GM12878 (cell line): ENCODE data around the gene PFKFB3. TPM values are rescaled to one million over a fixed set of nuclear protein-coding genes. Genes with fewer than 3 reads are reported as not detected.
A peak's percentile ranks its signal among the peaks of the same experiment; 100 is the strongest.

Experiments
- ATAC-seq: fragments of 200-7000 bp; cut with Tn5 transposase; 3 replicates; pipeline ENCODE4 v1.9.1; 2020; ENCODE audit warnings: mild to moderate bottlenecking, moderate library complexity
- BruUV-seq: library from RNA; stranded (reverse); fragments of 400-500 nt; replicated peaks from 2 replicates; lab custom pipeline; 2021; lab: Mats Ljungman, UMichigan
- CTCF ChIA-PET: fragments of 300-600 bp; sonication (Branson Sonifier 250); formaldehyde crosslinking; extraction: SDS; loops from one replicate; lab custom pipeline; 2021; ENCODE audit warnings: inconsistent platforms; lab: Yijun Ruan, JAX
- POLR2A ChIA-PET: fragments of 350-600 bp; formaldehyde crosslinking; extraction: SDS; loops from one replicate; lab custom pipeline; 2021; ENCODE audit warnings: inconsistent platforms; lab: Charles Lee
- RAD21 ChIA-PET: fragments of 300-600 bp; sonication (Branson Sonifier 250); formaldehyde crosslinking; loops from one replicate; lab custom pipeline; 2023; ENCODE audit warnings: antibody characterized with exemption; ENCODE audit not compliant: unreplicated experiment; lab: Charles Lee
- SMC1A ChIA-PET: fragments of 300-600 bp; sonication (Branson Sonifier 250); formaldehyde crosslinking; loops from one replicate; lab custom pipeline; 2023; ENCODE audit not compliant: unreplicated experiment, uncharacterized antibody; lab: Charles Lee
- DNase-seq: peaks from one replicate; pipeline ENCODE4 v3.0.0-alpha.2; 2011; ENCODE audit warnings: low read depth, low spot score
- FAIRE-seq: peaks from 3 replicates; lab custom pipeline; 2011; peaks lifted over from hg19 to GRCh38; lab: Jason Lieb, UNC
- H2AFZ ChIP-seq: 2 replicates; pipeline ENCODE4 v1.6.0; 2011; ENCODE audit warnings: low read depth, low read length, control low read depth; ENCODE audit not compliant: control insufficient read depth
- H3K27ac ChIP-seq: 2 replicates; pipeline ENCODE4 v1.5.1; 2011; ENCODE audit warnings: control low read depth; ENCODE audit not compliant: control insufficient read depth, insufficient read depth
- H3K27me3 ChIP-seq, 2 experiments: replicated peaks in 1 of 2; 2 replicates each; pipeline versions ENCODE4 v1.6.0 to v1.6.1; 2011; ENCODE audit warnings: low read length in 1 of 2; ENCODE audit not compliant: control insufficient read depth in 2 of 2, insufficient read depth in 2 of 2
- H3K36me3 ChIP-seq, 2 experiments: 2 replicates each; pipeline ENCODE4 v1.5.1; 2011; ENCODE audit warnings: low read length in 1 of 2; ENCODE audit not compliant: control insufficient read depth in 2 of 2, insufficient read depth in 2 of 2
- H3K4me1 ChIP-seq: 2 replicates; pipeline ENCODE4 v1.6.1; 2011; ENCODE audit warnings: mild to moderate bottlenecking, low read length, moderate library complexity, mixed read lengths; ENCODE audit not compliant: control insufficient read depth, insufficient read depth
- H3K4me2 ChIP-seq: 2 replicates; pipeline ENCODE4 v1.6.0; 2011; ENCODE audit warnings: control low read depth; ENCODE audit not compliant: control insufficient read depth, insufficient read depth
- H3K4me3 ChIP-seq: fragments of 200-600 bp; sonication (generic); 2 replicates; pipeline ENCODE4 v1.5.1; 2016
- H3K79me2 ChIP-seq: 2 replicates; pipeline ENCODE4 v1.6.0; 2011; ENCODE audit warnings: low read length; ENCODE audit not compliant: control insufficient read depth, insufficient read depth
- H3K9ac ChIP-seq: 2 replicates; pipeline ENCODE4 v1.8.0; 2011; ENCODE audit warnings: low read length, control low read depth, mixed read lengths; ENCODE audit not compliant: control insufficient read depth, insufficient read depth
- H3K9me3 ChIP-seq: replicated peaks from 3 replicates; pipeline ENCODE4 v1.5.1; 2011; ENCODE audit warnings: mild to moderate bottlenecking, low read length; ENCODE audit not compliant: control insufficient read depth, insufficient read depth
- H4K20me1 ChIP-seq: 2 replicates; pipeline ENCODE4 v1.6.0; 2011; ENCODE audit not compliant: control insufficient read depth, insufficient read depth
- BCL11A ChIP-seq: IDR thresholded peaks from 2 replicates; pipeline ENCODE4 v1.6.1; 2011; ENCODE audit warnings: low read depth, low read length
- CHD2 ChIP-seq: IDR thresholded peaks from 2 replicates; pipeline ENCODE4 v1.6.1; 2011; ENCODE audit warnings: low read depth, low read length, improper control_type of control experiment, borderline replicate concordance
- CHD4 ChIP-seq: fragments of 200-600 bp; sonication (generic); IDR thresholded peaks from 2 replicates; pipeline ENCODE4 v1.6.1; 2016; ENCODE audit warnings: mild to moderate bottlenecking
- CUX1 ChIP-seq: IDR thresholded peaks from 2 replicates; pipeline ENCODE4 v1.6.1; 2012; ENCODE audit warnings: improper control_type of control experiment, low read depth, low read length; ENCODE audit not compliant: insufficient replicate concordance
- EED ChIP-seq: sonication (generic); IDR thresholded peaks from 2 replicates; pipeline ENCODE4 v1.6.1; 2016; ENCODE audit warnings: antibody characterized with exemption, low read depth
- GATAD2B ChIP-seq: fragments of 450-650 bp; conservative IDR thresholded peaks from 2 replicates; pipeline ENCODE4 v1.6.1; 2017; ENCODE audit warnings: low read depth, mild to moderate bottlenecking, moderate library complexity
- IKZF1 ChIP-seq: fragments of 450-650 bp; conservative IDR thresholded peaks from 2 replicates; pipeline ENCODE4 v1.6.1; 2017; ENCODE audit warnings: antibody characterized with exemption, mild to moderate bottlenecking
- MXI1 ChIP-seq: fragments of 150-350 bp; IDR thresholded peaks from 2 replicates; pipeline ENCODE4 v1.6.1; 2011; ENCODE audit warnings: low read depth, mild to moderate bottlenecking, inconsistent platforms, low read length, improper control_type of control experiment
- MYC ChIP-seq: IDR thresholded peaks from 2 replicates; pipeline ENCODE4 v1.6.1; 2011; ENCODE audit warnings: mild to moderate bottlenecking, low read length, moderate library complexity, inconsistent platforms; ENCODE audit not compliant: insufficient read depth, insufficient replicate concordance, insufficient read length, severe bottlenecking
- NBN ChIP-seq: fragments of 450-650 bp; IDR thresholded peaks from 2 replicates; pipeline ENCODE4 v1.6.1; 2016
- NFYA ChIP-seq: IDR thresholded peaks from 2 replicates; pipeline ENCODE4 v1.6.1; 2011; ENCODE audit warnings: low read depth, mild to moderate bottlenecking, low read length, improper control_type of control experiment, borderline replicate concordance
- PKNOX1 ChIP-seq: fragments of 450-650 bp; IDR thresholded peaks from 2 replicates; pipeline ENCODE4 v1.6.1; 2016; ENCODE audit warnings: mild to moderate bottlenecking
- RB1 ChIP-seq: fragments of 450-650 bp; formaldehyde crosslinking; IDR thresholded peaks from 2 replicates; pipeline ENCODE4 v1.6.1; 2017; ENCODE audit warnings: mild to moderate bottlenecking, borderline replicate concordance
- SREBF1 ChIP-seq: IDR thresholded peaks from 2 replicates; pipeline ENCODE4 v1.6.1; 2012; ENCODE audit warnings: mild to moderate bottlenecking, low read length
- ZZZ3 ChIP-seq: IDR thresholded peaks from 2 replicates; pipeline ENCODE4 v1.6.1; 2011; ENCODE audit warnings: low read depth; ENCODE audit not compliant: control insufficient read depth, insufficient read length
- WGBS: methylation state at CpG from one replicate; pipeline ENCODE4 v1.1.6; 2016; ENCODE audit warnings: low lambda C conversion rate; ENCODE audit not compliant: insufficient replicate concordance, insufficient coverage; ENCODE audit errors: missing lambda C conversion rate; 5-methylcytosine and 5-hydroxymethylcytosine counted together
- in situ Hi-C: fragments of 300-500 bp; cut with MboI; formaldehyde crosslinking; loops from 9 replicates; pipeline ENCODE4 v1.14.3; 2018; ENCODE audit warnings: mixed read lengths
- intact Hi-C: fragments of 100-400 bp; cut with micrococcal nuclease; formaldehyde crosslinking; loops from one replicate; pipeline ENCODE4 v1.14.2; 2022; ENCODE audit not compliant: unreplicated experiment
- polyA plus RNA-seq, 11 experiments: library from polyadenylated mRNA; depleted of rRNA in 4 of 11; unstranded in 6 of 11; stranded (reverse) in 5 of 11; fragments of >200 nt; fragmentation: Nextera tagmentation in 4 of 11; fragmentation: Illumina TruSeq in 1 of 11; extraction: Ambion mirVana in 4 of 11; extraction: Trizol in 1 of 11; gene quantifications; 1 replicate in 1 of 11; 2 replicates in 10 of 11; pipeline versions ENCODE4 v1.2.1 to v1.2.3, GENCODE V29; 2011 to 2016; ENCODE audit warnings: inconsistent platforms in 2 of 11, missing spikeins in 2 of 11, low read depth in 1 of 11
- total RNA-seq, 4 experiments: library from RNA; depleted of rRNA in 3 of 4; stranded (reverse); fragments of >200 nt in 3 of 4; fragmentation: Illumina TruSeq in 1 of 4; extraction: Trizol in 1 of 4; gene quantifications; 2 replicates each; pipeline versions ENCODE4 v1.2.1 to v1.2.3, GENCODE V29; 2013 to 2021

PFKFB3 gene
- total and polyA plus RNA-seq, 10 of the 15 experiments (the other 5 are each of a cell fraction or from before 2014, with no cell fraction given): 1.6 to 46.7 (median 13.7) TPM

- ChIA-PET RAD21 (interaction anchor here (0.7 to 5.1 kb wide), 15 partner anchors 21 to 201 kb away, joined by 3 to 173 read pairs (median 6); no protein-coding TSS in a partner anchor), POLR2A (interaction anchor here (0.5 to 3.6 kb wide), 8 partner anchors 13 to 201 kb away, joined by 3 to 35 read pairs (median 5); no protein-coding TSS in a partner anchor), CTCF (interaction anchor here (0.8 to 5.2 kb wide), 23 partner anchors 12 to 224 kb away, joined by 3 to 217 read pairs (median 7); no protein-coding TSS in a partner anchor), SMC1A (interaction anchor here (1.1 to 4.3 kb wide), 15 partner anchors 11 to 209 kb away, joined by 3 to 104 read pairs (median 9); no protein-coding TSS in a partner anchor)
- Histone ChIP-seq H3K9ac (peak overlapping the region; percentile 10), H3K9me3 (no peaks in the 10 kb centered on the region), H3K4me3 (peak overlapping the region; percentile 81), H2AFZ (peak overlapping the region; percentile 3), H4K20me1 (peaks cover 8% of the 10 kb centered on the region; the same call in 1 of the 2 replicates), H3K36me3 (no peaks in the 10 kb centered on the region), H3K4me2 (peak overlapping the region; percentile 84), H3K27ac (peak overlapping the region; percentile 0; the same call in 1 of the 2 replicates), H3K4me1 (peaks cover 10% of the 10 kb centered on the region), H3K79me2 (no peaks in the 10 kb centered on the region; the same call in 1 of the 2 replicates), H3K27me3 (no peaks in the 10 kb centered on the region)
- no peak for ATAC-seq
- DNase-seq: no peak
- FAIRE-seq: no peak
- in situ Hi-C loops: loop anchor here (5.0 kb wide), 1 partner anchor 201 kb away; no protein-coding TSS in a partner anchor
- WGBS: 1% methylated on average over 52 of the region's 59 CpGs
- intact Hi-C loops: loop anchor here (5.0 kb wide), 2 partner anchors 96 to 109 kb away; no protein-coding TSS in a partner anchor
- no TSS peak for BruUV-seq
- no peak for TF ChIP-seq SREBF1
- TF ChIP-seq CHD2: peak; percentile 43; the same call in 1 of the 2 replicates
- 0 out of 2 replicates have a peak, but pooled peaks have one; percentile 49 for TF ChIP-seq RB1
- TF ChIP-seq NFYA: no peak
- TF ChIP-seq BCL11A: no peak
- no peak; the same call in 1 of the 2 replicates for TF ChIP-seq GATAD2B
- peak; percentile 33; the same call in 1 of the 2 replicates for TF ChIP-seq NBN
- peak; percentile 37; the same call in 1 of the 2 replicates for TF ChIP-seq PKNOX1
- 0 out of 2 replicates have a peak, but pooled peaks have one; percentile 27 for TF ChIP-seq IKZF1
- no peak for TF ChIP-seq CHD4
- no peak for TF ChIP-seq CUX1
- 0 out of 2 replicates have a peak, but pooled peaks have one; percentile 20 for TF ChIP-seq EED
- no peak for TF ChIP-seq MYC
- TF ChIP-seq MXI1: peak; percentile 13; the same call in 1 of the 2 replicates
- no peak for TF ChIP-seq ZZZ3
Observed at GRCh38 chr10:6200734-6201515, 1.8 kb upstream of the PFKFB3 start.
